ENCODE data around the gene H1-8.
A peak's percentile ranks its signal among the peaks of the same experiment; 100 is the strongest.
"Not testable (repeated sequence)": the region's sequence is repeated elsewhere in the genome, so short reads cannot be mapped to it uniquely, and the experiment has no call there.

The H1-8 gene

DNA sequence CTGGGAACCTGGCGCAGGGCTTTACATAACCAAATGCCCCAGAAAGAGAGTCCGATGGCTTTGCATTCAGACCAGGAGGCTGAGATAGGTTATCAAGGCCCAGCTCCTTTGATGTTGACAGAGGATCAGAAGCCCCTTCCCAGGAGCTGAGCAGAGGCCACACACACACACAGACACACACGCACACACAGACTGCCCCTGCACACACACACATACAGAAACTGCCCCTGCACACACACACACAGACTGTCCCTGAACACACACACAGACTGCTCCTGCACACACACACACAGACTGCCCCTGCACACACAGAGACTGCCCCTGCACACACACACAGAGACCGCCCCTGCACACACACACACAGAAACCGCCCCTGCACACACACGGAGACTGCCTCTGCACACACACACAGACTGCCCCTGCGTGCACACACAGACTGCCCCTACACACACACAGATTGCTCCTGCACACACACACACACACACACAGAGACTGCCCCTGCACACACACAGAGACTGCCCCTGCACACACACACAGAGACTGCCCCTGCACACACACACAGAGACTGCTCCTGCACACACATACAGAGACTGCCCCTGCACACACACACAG, 27.0 kb upstream of the H1-8 start:
- not testable (repeated sequence) for DNase-seq

DNA sequence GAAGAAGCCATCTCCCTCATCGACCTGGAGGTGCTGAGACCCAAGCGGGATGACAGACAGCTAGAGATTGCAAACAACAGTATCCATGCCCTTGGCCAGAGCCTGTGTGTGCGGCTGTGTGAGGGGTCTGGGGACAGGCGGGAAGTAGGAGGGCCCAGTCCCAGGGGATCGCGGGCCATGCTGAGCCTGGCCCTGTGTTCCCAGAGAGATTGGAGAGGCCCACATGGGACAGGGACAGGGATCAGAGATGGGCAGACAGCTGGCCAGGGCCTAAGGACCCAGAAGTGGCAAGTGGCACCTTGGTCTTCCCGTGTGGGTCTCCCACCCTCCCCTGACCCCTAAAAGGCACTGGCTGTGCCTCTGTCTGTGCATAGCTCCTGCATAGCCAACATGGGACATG, 25.5 kb upstream of the H1-8 start:
- DNase-seq: no peak

DNA sequence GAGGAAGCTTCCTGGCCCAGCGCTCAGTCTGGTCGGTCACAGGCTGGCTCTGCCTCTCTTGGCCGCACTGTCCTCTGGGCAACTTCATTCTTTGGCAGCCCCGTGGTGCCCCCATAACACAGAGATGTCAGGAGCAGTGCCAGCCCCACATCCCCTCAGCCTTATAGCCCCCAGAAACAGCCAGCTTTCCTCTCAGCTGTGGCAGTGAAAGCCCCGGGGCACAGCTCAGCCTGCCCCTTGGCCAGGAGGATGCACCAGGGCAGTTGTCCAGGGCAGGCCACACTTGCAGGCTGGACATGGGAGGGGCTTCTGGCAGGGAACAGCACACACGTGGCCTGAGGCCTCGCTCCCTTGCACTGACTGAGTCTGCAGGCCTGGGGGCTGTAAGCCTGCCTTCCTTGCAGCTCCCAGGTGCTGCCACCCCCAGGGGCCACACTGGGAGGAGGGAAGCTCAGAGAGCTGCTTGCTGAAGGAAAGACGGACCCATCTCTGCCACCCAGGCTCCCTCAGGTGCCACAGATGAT, 24.9 kb upstream of the H1-8 start:
- DNase-seq: no peak

DNA sequence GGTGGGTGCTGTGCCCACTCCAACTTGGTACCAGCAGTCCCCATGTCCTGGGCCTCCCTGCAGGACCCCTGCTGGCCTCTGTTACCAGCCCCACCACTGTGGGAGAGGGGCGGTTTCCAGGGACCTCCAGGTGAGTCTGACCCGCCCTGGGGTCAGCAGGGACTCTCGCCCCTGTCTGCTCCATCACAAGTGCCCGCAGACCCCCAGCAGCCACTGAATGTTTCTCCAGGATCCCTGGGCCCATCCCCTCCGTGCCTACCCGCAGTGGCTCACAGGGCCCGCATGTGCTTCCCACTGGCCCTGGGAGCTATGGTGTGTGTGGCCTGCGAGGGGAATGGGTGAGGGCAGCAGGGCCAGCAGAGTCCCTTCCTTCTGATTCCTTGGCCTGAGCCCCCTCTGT, 24.4 kb upstream of the H1-8 start:
- no peak for DNase-seq

DNA sequence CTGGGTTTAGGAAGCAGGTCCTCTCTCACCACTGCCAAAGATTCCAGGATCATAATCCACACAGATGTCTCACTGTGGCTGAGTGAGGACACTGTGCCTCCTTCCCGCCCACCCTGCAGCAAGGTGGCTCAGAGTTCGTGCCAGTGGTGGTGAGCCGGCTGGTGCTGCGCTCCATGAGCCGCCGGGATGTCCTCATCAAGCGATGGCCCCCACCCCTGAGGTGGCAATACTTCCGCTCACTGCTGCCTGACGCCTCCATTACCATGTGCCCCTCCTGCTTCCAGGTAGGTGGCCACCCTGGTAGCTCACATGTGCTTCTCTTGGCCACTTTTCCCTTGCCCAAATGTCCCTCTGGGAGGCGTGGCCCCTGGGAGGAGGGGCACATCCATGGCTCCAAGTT, 23.5 kb upstream of the H1-8 start:
- DNase-seq: no peak

DNA sequence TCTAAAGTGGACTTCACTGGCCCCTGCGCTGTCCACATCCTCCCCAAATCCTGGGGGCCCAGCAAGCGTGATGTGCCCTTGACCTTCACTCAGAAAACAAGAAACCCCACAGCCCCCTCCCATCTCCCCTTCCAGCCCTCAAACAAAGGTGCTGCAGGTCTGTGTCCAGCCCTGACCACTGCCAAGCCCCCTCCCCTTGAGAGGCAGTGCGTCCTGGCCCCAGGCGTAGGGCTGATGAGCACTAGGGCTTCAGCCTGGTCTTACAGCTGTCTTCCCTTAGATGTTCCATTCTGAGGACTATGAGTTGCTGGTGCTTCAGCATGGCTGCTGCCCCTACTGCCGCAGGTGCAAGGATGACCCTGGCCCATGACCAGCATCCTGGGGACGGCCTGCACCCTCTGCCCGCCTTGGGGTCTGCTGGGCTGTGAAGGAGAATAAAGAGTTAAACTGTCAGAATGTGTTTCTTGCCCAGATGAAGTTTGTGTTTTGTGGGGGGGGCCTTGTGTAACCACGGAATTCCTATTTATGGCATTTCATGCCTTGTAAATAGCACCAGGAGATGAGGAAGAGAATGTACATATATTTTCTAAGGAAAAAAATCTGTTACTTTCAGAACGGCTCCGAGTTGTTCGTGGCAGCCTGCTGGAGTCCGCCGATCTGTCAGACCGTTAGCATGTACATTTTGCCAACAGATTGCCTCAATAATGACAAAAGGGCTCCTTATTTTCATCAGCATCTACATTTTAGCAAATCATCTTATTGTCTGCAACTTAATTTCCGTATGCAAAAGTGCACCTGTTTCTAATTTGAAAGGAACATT, 22.9 kb upstream of the H1-8 start:
- DNase-seq: no peak

DNA sequence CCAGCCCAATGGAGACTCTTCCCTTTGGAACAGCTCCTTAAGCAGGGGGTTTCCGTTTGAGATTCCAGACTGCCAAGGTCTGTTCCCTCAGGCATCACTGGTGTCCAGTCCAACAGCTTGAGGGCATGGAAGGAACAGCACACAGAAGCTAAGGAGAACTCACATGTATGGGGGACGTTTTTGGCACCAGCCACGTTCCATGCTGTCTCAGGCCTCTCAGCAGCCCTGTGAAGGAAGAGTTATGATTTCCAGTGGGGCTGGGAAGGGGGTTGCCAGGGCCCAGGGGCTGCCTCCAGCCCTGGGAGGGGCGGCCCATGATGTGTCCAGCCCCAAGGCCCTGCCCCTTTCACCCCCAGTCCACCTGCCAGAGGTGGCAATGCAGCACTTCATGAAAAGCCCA, 22.0 kb upstream of the H1-8 start:
- DNase-seq: no peak

DNA sequence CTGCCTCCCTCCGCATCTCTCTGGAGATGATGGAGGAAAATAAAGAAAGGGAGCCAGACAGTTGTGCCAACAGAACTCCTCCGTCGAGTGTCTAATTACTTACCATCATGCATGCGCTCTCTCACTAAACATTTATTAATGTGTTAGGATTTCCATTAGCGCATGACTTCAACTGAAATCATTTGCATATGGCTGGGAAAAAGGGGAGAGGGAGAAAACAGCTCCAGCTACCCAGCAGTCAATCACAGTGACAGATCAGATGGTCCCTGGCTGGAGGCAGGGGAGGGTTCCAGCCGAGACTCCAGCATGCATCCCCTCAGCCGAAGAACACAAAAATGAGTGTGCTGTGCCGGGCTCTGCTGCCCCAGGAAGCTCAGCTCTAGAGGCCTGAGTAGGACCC, 21.4 kb upstream of the H1-8 start:
- DNase-seq: no peak

DNA sequence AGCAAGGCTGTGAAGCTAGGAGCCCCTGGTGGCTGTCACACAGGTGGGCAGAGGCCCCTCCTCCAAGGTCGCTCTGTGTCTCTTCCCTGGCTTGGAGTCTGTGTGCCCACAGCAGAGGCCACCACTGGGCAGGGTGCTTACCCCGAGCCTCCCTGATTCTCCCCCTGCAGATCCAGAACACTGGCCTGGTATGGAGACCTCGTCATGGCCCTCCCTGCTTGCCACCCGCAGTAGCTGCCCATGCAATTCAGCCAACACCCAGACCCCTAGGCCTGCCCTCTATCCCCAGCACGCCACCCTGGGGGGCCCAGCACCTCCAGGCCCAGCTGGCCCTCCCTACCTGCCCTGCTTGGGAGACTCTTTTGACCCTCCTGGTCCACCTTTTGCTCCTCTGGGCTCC, 20.0 kb upstream of the H1-8 start:
- no peak for DNase-seq

DNA sequence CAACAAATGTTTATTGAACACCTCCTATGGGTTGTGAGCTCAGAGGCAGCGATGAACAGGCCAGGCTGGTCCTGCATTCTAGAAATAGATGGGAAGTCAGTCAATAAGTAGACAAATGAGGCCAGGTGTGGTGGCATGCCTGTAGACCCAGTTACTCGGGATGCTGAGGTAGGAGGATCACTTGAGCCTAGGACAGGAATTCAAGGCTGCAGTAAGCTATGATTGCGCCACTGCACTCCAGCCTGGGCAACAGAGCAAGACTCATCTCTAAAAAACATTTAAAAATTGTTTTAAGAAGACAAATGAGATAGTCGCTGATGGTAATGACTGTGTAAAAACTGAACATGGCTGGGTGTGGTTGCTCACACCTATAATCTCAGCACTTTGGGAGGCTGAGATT, 18.9 kb upstream of the H1-8 start:
- no peak for DNase-seq

DNA sequence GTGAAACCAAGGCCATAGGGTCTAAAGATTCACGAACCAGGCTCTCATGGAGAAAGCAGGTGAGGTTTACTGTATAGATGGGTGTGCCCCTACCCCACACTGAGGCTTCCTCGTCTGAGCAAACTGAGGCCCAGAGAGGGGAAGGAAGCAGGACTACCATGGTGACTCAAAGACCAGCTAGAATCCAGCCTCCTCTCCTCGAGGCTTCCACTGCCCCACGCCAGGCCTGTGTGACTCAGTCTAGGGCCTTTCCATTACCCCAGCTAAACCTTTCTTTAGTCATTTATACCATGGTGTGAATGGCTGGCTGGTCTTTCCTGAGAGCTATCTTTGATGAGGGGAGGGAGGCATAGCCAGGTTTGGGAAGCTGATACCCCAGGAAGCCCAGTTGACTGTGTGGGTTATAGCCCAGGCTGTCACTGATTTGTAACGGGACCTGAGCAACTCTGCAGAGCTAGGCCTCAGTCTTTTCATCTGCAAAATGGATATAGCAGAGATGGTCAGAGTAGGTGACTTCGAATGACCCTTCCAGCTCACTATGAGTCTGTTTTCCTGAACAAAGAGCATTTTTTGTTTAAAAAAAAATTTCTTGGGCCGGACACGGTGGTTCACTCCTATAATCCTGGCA, 17.5 kb upstream of the H1-8 start:
- peak; percentile 94 for DNase-seq

DNA sequence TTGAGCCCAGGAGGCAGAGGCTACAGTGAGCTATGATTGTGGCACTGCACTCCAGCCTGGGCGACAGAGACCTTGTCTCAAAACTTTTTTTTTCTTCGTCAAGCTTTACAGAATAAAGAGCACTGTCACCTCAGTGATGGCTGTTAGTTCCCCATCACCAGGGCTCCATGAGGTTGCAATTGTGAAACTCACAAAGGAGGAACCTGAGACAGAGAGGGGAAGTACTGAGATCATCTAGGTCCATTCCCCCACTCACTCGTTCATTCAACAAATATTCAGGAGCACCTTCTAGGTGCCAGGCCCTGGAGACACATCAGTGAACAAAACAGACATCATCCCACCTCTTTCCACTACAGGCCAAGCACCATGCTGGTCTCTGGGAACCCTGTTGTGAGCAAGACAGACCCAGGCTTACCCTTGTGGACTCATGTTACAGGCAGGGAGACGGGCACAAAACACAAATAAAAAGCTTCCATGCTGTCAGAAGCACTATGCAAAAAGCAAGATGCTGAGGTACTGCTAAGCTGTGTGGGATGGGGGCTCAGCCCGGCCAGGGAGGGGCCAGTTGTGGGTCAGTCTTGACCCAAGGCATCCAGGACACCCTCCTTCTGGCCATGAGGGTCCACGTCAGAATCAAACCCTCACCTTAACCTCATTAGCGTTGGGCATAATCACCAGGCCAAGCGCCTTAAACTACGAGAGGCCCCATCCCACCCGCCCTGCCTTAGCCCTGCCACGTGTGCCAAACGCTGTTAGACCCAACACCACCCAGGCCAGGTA, 16.7 kb upstream of the H1-8 start:
- peak; percentile 91 for DNase-seq

DNA sequence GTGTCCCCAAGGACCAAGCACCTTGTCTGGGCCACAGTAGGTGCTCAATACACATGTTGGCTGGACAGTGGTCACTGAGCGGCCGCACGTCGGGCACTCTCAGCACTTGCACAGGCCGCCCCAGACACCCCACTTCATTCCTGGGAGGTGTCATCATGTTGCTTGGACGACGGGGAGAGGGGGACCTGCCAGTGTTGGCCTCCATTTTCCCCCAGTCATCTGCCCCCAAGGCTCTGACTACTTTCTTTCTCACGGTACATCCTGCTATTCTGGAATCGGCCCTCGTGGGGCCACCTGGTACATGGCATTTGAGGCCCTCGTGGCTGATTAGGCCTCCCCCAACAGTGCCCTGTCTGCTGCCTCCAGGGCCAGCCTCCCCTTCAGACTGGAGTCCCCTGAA, 15.7 kb upstream of the H1-8 start:
- no peak for DNase-seq

DNA sequence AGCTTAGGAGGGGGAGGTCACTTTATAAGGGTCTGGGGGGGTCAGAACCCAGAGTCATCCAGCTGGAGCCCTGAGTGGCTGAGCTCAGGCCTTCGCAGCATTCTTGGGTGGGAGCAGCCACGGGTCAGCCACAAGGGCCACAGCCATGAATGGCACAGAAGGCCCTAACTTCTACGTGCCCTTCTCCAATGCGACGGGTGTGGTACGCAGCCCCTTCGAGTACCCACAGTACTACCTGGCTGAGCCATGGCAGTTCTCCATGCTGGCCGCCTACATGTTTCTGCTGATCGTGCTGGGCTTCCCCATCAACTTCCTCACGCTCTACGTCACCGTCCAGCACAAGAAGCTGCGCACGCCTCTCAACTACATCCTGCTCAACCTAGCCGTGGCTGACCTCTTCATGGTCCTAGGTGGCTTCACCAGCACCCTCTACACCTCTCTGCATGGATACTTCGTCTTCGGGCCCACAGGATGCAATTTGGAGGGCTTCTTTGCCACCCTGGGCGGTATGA, 14.3 kb upstream of the H1-8 start, which contains the start of gene RHO:
Gene RHO (plus strand): TSS at position 51 of the 512 bp plus-strand sequence. CDS start 95 bp downstream, at position 146.
- no peak for DNase-seq

DNA sequence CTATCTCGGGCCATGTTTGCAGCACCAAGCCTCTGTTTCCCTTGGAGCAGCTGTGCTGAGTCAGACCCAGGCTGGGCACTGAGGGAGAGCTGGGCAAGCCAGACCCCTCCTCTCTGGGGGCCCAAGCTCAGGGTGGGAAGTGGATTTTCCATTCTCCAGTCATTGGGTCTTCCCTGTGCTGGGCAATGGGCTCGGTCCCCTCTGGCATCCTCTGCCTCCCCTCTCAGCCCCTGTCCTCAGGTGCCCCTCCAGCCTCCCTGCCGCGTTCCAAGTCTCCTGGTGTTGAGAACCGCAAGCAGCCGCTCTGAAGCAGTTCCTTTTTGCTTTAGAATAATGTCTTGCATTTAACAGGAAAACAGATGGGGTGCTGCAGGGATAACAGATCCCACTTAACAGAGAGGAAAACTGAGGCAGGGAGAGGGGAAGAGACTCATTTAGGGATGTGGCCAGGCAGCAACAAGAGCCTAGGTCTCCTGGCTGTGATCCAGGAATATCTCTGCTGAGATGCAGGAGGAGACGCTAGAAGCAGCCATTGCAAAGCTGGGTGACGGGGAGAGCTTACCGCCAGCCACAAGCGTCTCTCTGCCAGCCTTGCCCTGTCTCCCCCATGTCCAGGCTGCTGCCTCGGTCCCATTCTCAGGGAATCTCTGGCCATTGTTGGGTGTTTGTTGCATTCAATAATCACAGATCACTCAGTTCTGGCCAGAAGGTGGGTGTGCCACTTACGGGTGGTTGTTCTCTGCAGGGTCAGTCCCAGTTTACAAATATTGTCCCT, 13.4 kb upstream of the H1-8 start:
- no peak for DNase-seq

DNA sequence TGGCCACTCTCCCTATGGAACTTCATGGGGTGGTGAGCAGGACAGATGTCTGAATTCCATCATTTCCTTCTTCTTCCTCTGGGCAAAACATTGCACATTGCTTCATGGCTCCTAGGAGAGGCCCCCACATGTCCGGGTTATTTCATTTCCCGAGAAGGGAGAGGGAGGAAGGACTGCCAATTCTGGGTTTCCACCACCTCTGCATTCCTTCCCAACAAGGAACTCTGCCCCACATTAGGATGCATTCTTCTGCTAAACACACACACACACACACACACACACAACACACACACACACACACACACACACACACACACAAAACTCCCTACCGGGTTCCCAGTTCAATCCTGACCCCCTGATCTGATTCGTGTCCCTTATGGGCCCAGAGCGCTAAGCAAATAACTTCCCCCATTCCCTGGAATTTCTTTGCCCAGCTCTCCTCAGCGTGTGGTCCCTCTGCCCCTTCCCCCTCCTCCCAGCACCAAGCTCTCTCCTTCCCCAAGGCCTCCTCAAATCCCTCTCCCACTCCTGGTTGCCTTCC, 12.7 kb upstream of the H1-8 start:
- no peak for DNase-seq

DNA sequence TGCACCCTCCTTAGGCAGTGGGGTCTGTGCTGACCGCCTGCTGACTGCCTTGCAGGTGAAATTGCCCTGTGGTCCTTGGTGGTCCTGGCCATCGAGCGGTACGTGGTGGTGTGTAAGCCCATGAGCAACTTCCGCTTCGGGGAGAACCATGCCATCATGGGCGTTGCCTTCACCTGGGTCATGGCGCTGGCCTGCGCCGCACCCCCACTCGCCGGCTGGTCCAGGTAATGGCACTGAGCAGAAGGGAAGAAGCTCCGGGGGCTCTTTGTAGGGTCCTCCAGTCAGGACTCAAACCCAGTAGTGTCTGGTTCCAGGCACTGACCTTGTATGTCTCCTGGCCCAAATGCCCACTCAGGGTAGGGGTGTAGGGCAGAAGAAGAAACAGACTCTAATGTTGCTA, 12.2 kb upstream of the H1-8 start:
- no peak for DNase-seq

DNA sequence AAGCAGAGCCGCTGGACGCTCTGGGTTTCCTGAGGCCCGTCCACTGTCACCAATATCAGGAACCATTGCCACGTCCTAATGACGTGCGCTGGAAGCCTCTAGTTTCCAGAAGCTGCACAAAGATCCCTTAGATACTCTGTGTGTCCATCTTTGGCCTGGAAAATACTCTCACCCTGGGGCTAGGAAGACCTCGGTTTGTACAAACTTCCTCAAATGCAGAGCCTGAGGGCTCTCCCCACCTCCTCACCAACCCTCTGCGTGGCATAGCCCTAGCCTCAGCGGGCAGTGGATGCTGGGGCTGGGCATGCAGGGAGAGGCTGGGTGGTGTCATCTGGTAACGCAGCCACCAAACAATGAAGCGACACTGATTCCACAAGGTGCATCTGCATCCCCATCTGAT, 11.3 kb upstream of the H1-8 start:
- no peak for DNase-seq

DNA sequence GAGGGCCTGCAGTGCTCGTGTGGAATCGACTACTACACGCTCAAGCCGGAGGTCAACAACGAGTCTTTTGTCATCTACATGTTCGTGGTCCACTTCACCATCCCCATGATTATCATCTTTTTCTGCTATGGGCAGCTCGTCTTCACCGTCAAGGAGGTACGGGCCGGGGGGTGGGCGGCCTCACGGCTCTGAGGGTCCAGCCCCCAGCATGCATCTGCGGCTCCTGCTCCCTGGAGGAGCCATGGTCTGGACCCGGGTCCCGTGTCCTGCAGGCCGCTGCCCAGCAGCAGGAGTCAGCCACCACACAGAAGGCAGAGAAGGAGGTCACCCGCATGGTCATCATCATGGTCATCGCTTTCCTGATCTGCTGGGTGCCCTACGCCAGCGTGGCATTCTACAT, 10.7 kb upstream of the H1-8 start:
- no peak for DNase-seq

DNA sequence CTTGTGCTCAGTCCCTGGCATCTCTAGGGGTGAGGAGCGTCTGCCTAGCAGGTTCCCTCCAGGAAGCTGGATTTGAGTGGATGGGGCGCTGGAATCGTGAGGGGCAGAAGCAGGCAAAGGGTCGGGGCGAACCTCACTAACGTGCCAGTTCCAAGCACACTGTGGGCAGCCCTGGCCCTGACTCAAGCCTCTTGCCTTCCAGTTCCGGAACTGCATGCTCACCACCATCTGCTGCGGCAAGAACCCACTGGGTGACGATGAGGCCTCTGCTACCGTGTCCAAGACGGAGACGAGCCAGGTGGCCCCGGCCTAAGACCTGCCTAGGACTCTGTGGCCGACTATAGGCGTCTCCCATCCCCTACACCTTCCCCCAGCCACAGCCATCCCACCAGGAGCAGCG, 9.6 kb upstream of the H1-8 start:
- no peak for DNase-seq

DNA sequence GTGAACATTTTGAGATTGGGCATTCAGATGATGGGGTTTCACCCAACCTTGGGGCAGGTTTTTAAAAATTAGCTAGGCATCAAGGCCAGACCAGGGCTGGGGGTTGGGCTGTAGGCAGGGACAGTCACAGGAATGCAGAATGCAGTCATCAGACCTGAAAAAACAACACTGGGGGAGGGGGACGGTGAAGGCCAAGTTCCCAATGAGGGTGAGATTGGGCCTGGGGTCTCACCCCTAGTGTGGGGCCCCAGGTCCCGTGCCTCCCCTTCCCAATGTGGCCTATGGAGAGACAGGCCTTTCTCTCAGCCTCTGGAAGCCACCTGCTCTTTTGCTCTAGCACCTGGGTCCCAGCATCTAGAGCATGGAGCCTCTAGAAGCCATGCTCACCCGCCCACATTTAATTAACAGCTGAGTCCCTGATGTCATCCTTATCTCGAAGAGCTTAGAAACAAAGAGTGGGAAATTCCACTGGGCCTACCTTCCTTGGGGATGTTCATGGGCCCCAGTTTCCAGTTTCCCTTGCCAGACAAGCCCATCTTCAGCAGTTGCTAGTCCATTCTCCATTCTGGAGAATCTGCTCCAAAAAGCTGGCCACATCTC, 8.4 kb upstream of the H1-8 start:
- DNase-seq: no peak

All from suppressor macrophage treated with lipopolysaccharide for 4 hours (primary cell).